ENCODE data around the gene WDCP. TPM values are rescaled to one million over a fixed set of nuclear protein-coding genes. Genes with fewer than 3 reads are reported as not detected.
A peak's percentile ranks its signal among the peaks of the same experiment; 100 is the strongest.

Gene WDCP
- total and polyA plus RNA-seq, 2 donors from 2014 or later: 2.9 to 11.7 TPM

DNA sequence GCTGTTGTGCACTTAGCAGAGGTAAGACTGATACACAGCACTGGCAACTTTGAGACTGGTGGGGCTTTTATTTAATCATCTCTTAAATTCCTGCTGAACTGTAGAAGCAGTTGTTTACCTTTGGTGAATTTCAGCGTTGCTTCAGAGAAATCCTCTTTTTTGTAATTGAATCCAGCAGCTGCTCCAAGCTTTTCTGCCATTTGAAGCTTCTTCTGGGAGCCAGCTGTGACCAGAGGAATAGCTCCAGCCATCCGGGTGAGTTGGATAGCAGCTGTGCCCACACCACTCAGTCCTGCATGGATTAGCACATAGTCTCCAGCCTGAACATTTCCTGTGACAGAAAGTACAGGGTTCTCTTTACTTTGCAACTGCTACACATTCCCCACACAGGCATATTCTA lies 33.5 kb upstream of the WDCP start:
- FAIRE-seq: no peak
- TF ChIP-seq, protein P1, sequence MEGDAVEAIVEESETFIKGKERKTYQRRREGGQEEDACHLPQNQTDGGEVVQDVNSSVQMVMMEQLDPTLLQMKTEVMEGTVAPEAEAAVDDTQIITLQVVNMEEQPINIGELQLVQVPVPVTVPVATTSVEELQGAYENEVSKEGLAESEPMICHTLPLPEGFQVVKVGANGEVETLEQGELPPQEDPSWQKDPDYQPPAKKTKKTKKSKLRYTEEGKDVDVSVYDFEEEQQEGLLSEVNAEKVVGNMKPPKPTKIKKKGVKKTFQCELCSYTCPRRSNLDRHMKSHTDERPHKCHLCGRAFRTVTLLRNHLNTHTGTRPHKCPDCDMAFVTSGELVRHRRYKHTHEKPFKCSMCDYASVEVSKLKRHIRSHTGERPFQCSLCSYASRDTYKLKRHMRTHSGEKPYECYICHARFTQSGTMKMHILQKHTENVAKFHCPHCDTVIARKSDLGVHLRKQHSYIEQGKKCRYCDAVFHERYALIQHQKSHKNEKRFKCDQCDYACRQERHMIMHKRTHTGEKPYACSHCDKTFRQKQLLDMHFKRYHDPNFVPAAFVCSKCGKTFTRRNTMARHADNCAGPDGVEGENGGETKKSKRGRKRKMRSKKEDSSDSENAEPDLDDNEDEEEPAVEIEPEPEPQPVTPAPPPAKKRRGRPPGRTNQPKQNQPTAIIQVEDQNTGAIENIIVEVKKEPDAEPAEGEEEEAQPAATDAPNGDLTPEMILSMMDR (IDR thresholded peaks at IDR 0.05; ENCODE audit: borderline replicate concordance, extremely low read depth, insufficient read depth): no peak
- intact Hi-C loops (cut with DNase I): no loop called here
- no peak overlapping the region for H3K27ac ChIP-seq (ENCODE audit: low read depth in 2 of 2, low read length in 2 of 2)
- H3K4me3 ChIP-seq (ENCODE audit: low read length in 3 of 3): no peak overlapping the region
- no peaks in the 10 kb centered on the region for H3K9me3 ChIP-seq (ENCODE audit: control insufficient read depth in 2 of 3, insufficient read depth in 1 of 3, low read length in 3 of 3)
- peaks cover 0 to 18% (median 4%) of the 10 kb centered on the region in 3 donors for H3K4me1 ChIP-seq (ENCODE audit: control insufficient read depth in 2 of 3, insufficient read depth in 2 of 3, low read depth in 1 of 3, low read length in 3 of 3)
- DNase-seq: no peak
- no peak overlapping the region for H3K9ac ChIP-seq (ENCODE audit: low read length in 3 of 3)
- no peaks in the 10 kb centered on the region for H3K27me3 ChIP-seq (ENCODE audit: control insufficient read depth, insufficient read depth, low read length)
- H3K36me3 ChIP-seq (ENCODE audit: control insufficient read depth in 2 of 3, insufficient read depth in 3 of 3, low read length in 3 of 3): peaks cover 4 to 9% (median 9%) of the 10 kb centered on the region in 3 donors

DNA sequence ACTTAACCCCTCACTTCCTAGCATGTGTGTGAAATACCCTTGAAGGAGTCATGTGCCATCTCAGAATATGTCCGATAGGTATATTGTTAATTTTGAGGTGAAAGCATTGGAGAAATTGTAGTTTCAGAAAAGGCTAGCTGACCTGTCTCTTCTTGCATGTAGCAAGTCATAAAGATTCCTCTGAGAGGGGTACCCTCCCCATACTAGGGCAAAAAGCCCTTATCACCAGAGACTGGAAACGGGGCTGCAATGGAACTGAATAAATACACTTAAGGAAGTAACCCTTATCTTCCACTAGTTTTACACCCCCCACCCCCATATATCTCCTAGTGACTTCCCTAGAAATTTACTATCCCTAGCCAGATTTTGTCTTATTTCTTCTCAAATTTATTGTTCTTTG lies 30.7 kb upstream of the WDCP start:
- TF ChIP-seq, protein P1 (IDR thresholded peaks at IDR 0.05; ENCODE audit: borderline replicate concordance, extremely low read depth, insufficient read depth): no peak
- Histone ChIP-seq H3K27me3 (ENCODE audit: control insufficient read depth, insufficient read depth, low read length) (no peaks in the 10 kb centered on the region), H3K36me3 (ENCODE audit: control insufficient read depth in 2 of 3, insufficient read depth in 3 of 3, low read length in 3 of 3) (peaks cover 9 to 12% (median 10%) of the 10 kb centered on the region in 3 donors), H3K27ac (ENCODE audit: low read depth in 2 of 2, low read length in 2 of 2) (peak overlapping the region; percentile 87 to 97), H3K4me1 (ENCODE audit: control insufficient read depth in 2 of 3, insufficient read depth in 2 of 3, low read depth in 1 of 3, low read length in 3 of 3) (peaks cover 0 to 5% (median 0%) of the 10 kb centered on the region in 3 donors), H3K4me3 (ENCODE audit: low read length in 3 of 3) (peak overlapping the region; percentile 67 to 99 (median 94)), H3K9ac (ENCODE audit: low read length in 3 of 3) (peak overlapping the region in 2 of 3 donors; percentile 77 to 87), H3K9me3 (ENCODE audit: control insufficient read depth in 2 of 3, insufficient read depth in 1 of 3, low read length in 3 of 3) (no peaks in the 10 kb centered on the region)
- no peak for FAIRE-seq
- DNase-seq: no peak
- intact Hi-C loops (cut with DNase I): no loop called here

DNA sequence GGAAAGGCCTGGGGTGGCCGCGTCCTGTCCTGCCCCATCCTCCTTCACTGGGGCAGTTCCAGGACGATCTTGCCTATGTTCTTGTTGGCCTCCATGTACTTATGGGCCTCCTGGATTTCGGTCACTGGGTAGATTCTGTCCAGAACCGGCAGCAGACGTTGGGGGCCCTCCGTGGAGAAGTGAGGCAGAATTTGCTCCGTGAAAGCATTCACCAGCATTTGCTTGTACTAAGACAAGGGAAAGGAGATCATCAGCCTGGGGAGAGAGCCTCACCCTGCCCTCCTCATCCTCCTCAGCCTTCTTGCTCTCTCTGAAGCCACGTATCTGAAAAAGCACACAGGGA lies 30.3 kb upstream of the WDCP start:
- intact Hi-C loops (cut with DNase I): no loop called here
- peak overlapping the region in 2 of 3 donors; percentile 77 to 87 for H3K9ac ChIP-seq (ENCODE audit: low read length in 3 of 3)
- FAIRE-seq (no peak), DNase-seq (peak in 1 of 5 donors; percentile 1)
- no peaks in the 10 kb centered on the region for H3K27me3 ChIP-seq (ENCODE audit: control insufficient read depth, insufficient read depth, low read length)
- peaks cover 9 to 14% (median 12%) of the 10 kb centered on the region in 3 donors for H3K36me3 ChIP-seq (ENCODE audit: control insufficient read depth in 2 of 3, insufficient read depth in 3 of 3, low read length in 3 of 3)
- H3K4me1 ChIP-seq (ENCODE audit: control insufficient read depth in 2 of 3, insufficient read depth in 2 of 3, low read depth in 1 of 3, low read length in 3 of 3): peaks cover 0 to 5% (median 0%) of the 10 kb centered on the region in 3 donors
- H3K4me3 ChIP-seq (ENCODE audit: low read length in 3 of 3): peak overlapping the region; percentile 67 to 99 (median 94)
- TF ChIP-seq, protein P1 (IDR thresholded peaks at IDR 0.05; ENCODE audit: borderline replicate concordance, extremely low read depth, insufficient read depth): no peak
- H3K27ac ChIP-seq (ENCODE audit: low read depth in 2 of 2, low read length in 2 of 2): peak overlapping the region; percentile 87 to 97
- H3K9me3 ChIP-seq (ENCODE audit: control insufficient read depth in 2 of 3, insufficient read depth in 1 of 3, low read length in 3 of 3): no peaks in the 10 kb centered on the region
